ENCODE results near the gene TRAK2. TPM values are rescaled to one million over a fixed set of nuclear protein-coding genes. Genes with fewer than 3 reads are reported as not detected.

The TRAK2 gene
- total and polyA plus RNA-seq, 2 of the 8 experiments (the other 6 are each of a cell fraction or from before 2014, with no cell fraction given): 4.5 to 15.7 TPM

DNA sequence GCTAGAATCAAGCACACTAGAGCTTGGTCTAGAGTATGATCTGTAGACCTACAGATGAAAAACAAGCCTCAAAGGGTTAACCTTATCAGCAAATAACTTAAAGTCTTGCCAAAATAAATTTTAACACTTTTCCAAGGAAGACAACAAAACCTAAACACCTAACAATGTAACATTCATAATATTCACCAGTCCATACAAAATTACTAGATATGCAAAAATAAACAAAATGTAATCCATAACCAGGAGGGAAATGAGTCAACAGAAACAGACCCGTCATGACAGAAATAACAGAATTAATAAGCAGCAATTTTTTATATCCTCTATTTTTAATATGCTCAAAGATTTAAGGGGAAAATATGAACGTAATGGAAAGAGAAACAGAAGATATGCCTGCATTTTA, 36.1 kb downstream of the TRAK2 start:
- Histone ChIP-seq H3K27ac (ENCODE audit: low read depth, low read length) (no peak overlapping the region), H3K23ac (ENCODE audit: insufficient read length) (no peak overlapping the region), H3K4me2 (ENCODE audit: insufficient read depth in 1 of 2, low read depth in 2 of 2, low read length in 2 of 2) (no peak overlapping the region), H3K18ac (ENCODE audit: extremely low read depth, low read length) (no peak overlapping the region), H3K36me3 (ENCODE audit: control insufficient read depth in 2 of 4, insufficient read depth in 4 of 4, low read length in 3 of 4) (no peaks in the 10 kb centered on the region), H3K23me2 (ENCODE audit: low read depth, low read length) (no peaks in the 10 kb centered on the region), H2BK20ac (ENCODE audit: low read length) (no peak overlapping the region), H4K8ac (ENCODE audit: extremely low read depth, insufficient read depth, low read length) (no peak overlapping the region), H2BK5ac (ENCODE audit: low read depth, low read length) (no peak overlapping the region), H3K56ac (replicated peaks; ENCODE audit: insufficient read length, low read depth, low read length) (no peak overlapping the region), H2BK120ac (replicated peaks; ENCODE audit: low read depth, low read length) (no peak overlapping the region), H3K9ac (replicated peaks in 1 of 4; ENCODE audit: extremely low read depth in 1 of 4, low read depth in 3 of 4, low read length in 3 of 4) (no peak overlapping the region), H4K20me1 (replicated peaks in 1 of 2; ENCODE audit: control insufficient read depth in 1 of 2, insufficient read depth in 2 of 2, low read length in 2 of 2) (peaks cover 0 to 1% of the 10 kb centered on the region in 2 experiments), H3K9me3 (ENCODE audit: insufficient read depth in 2 of 2, low read depth in 1 of 2, low read length in 1 of 2) (no peaks in the 10 kb centered on the region), H4K5ac (ENCODE audit: insufficient read length, low read depth, low read length) (no peak overlapping the region), H4K91ac (replicated peaks; ENCODE audit: insufficient read length, low read length) (no peak overlapping the region), H3K79me1 (ENCODE audit: low read depth, low read length) (no peaks in the 10 kb centered on the region), H2AK5ac (ENCODE audit: low read depth, low read length) (no peak overlapping the region), H3K14ac (ENCODE audit: insufficient read length) (no peak overlapping the region), H2AFZ (ENCODE audit: low read length) (no peak overlapping the region), H2BK12ac (ENCODE audit: low read depth, low read length) (no peak overlapping the region), H3K4ac (replicated peaks; ENCODE audit: insufficient read length, low read depth, low read length) (no peak overlapping the region), H3K27me3 (replicated peaks in 1 of 4; ENCODE audit: control insufficient read depth in 3 of 4, extremely low read depth in 1 of 4, insufficient read depth in 3 of 4, low read length in 3 of 4) (no peaks in the 10 kb centered on the region), H2BK15ac (ENCODE audit: low read length) (no peak overlapping the region), H3K4me1 (replicated peaks in 1 of 4; ENCODE audit: control insufficient read depth in 3 of 4, insufficient read depth in 4 of 4, low read length in 3 of 4) (peaks cover 0 to 3% (median 0%) of the 10 kb centered on the region in 4 experiments; a peak in 1 of 7 replicates), H3K4me3 (ENCODE audit: extremely low read depth in 1 of 4, insufficient read depth in 2 of 4, low read depth in 3 of 4, low read length in 4 of 4) (no peak overlapping the region), H3K79me2 (ENCODE audit: control insufficient read depth in 1 of 2, insufficient read depth in 2 of 2, low read length in 2 of 2) (no peaks in the 10 kb centered on the region)
- ChIA-PET CTCF (ENCODE audit: partially characterized antibody) (interaction anchor here (0.7 kb wide), 1 partner anchor 10 kb away, joined by 4 read pairs; no protein-coding TSS in a partner anchor), POLR2A (ENCODE audit: partially characterized antibody) (no interaction called here)
- TF ChIP-seq CREB1 (IDR thresholded peaks at IDR 0.05): no peak
- TF ChIP-seq PHF8 (conservative IDR thresholded peaks at IDR 0.05; ENCODE audit: low read depth, low read length): no peak
- TF ChIP-seq JUN (IDR thresholded peaks at IDR 0.05; ENCODE audit: low read depth, low read length): no peak
- no peak for TF ChIP-seq SP4 (IDR thresholded peaks at IDR 0.05; ENCODE audit: low read length)
- TF ChIP-seq MAX (IDR thresholded peaks at IDR 0.05): no peak
- TF ChIP-seq SUZ12 (IDR thresholded peaks at IDR 0.05; ENCODE audit: low read length): no peak
- 42% methylated on average over 2 of the region's 2 CpGs; no CpG with 5 or more reads in 1 of the 2 experiments for WGBS, 2 experiments (ENCODE audit: extremely low coverage in 1 of 2, insufficient coverage in 1 of 2, insufficient read length in 1 of 2, insufficient replicate concordance in 2 of 2, low coverage in 1 of 2, low lambda C conversion rate in 2 of 2, missing lambda C conversion rate in 1 of 2)
- no peak for FAIRE-seq
- DNase-seq (ENCODE audit: low read depth in 1 of 2, low spot score in 2 of 2): no peak

Measured in H1 (cell line).